Esophagus squamous epithelium (tissue), 4 donors: Measurements from ENCODE around the gene SH3PXD2A.

Experiments
- POLR2A ChIP-seq, 4 donors: fragments of 450-650 bp; IDR thresholded peaks; one replicate each; pipeline ENCODE4 v1.6.1; 2017; ENCODE audit warnings: antibody characterized with exemption in 4 of 4, mild to moderate bottlenecking in 4 of 4, moderate library complexity in 3 of 4
- TF ChIP-seq, protein P1 (sequence below), 6 experiments: fragments of 450-650 bp in 4 of 6; fragments of 200-600 bp in 2 of 6; sonication (generic) in 2 of 6; IDR thresholded peaks; one replicate each; pipeline ENCODE4 v1.5.1; 2016 to 2019; ENCODE audit warnings: antibody characterized with exemption in 6 of 6, mild to moderate bottlenecking in 4 of 6, moderate library complexity in 4 of 6

DNA sequence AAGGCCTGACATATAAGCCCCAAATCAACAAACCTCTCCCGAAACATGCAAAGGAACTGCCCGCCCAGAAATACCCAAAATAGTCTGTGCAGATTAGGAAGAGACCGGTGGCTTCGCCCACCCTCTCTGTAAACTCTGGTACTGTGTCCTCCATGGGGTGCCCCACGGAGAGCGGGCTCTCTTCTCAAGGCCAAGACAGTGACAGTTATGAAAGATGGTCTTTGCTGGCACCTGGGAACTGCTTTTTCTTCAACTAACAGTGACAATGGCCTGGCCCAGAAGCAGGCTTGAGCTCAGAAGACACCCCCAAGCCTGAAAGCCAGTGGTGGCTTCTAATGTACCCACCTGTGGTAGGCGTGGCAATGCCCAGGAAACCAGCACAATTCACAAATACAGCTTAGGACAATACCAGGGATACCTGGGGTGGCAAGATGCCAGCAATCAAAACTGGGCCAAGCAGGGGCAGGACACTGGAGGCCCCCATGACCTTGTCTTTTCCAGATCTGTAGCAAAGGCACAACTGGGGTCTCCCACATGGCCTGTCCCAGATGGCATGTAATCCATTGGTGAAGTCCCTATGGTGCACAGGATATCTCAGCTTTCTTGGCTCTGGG, 254.3 kb downstream of the SH3PXD2A start:
- TF ChIP-seq, protein P1, sequence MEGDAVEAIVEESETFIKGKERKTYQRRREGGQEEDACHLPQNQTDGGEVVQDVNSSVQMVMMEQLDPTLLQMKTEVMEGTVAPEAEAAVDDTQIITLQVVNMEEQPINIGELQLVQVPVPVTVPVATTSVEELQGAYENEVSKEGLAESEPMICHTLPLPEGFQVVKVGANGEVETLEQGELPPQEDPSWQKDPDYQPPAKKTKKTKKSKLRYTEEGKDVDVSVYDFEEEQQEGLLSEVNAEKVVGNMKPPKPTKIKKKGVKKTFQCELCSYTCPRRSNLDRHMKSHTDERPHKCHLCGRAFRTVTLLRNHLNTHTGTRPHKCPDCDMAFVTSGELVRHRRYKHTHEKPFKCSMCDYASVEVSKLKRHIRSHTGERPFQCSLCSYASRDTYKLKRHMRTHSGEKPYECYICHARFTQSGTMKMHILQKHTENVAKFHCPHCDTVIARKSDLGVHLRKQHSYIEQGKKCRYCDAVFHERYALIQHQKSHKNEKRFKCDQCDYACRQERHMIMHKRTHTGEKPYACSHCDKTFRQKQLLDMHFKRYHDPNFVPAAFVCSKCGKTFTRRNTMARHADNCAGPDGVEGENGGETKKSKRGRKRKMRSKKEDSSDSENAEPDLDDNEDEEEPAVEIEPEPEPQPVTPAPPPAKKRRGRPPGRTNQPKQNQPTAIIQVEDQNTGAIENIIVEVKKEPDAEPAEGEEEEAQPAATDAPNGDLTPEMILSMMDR (IDR thresholded peaks at IDR 0.05), result no peak
- no peak for TF ChIP-seq POLR2A (IDR thresholded peaks at IDR 0.05)
